GM19193 (cell line): Measurements from ENCODE around the gene VAV2.

Experiments used
- POLR2A ChIP-seq: IDR thresholded peaks from 4 replicates; pipeline ENCODE4 v1.6.1; 2011; ENCODE audit not compliant: insufficient read depth, insufficient read length; ENCODE audit errors: extremely low read depth

VAV2 gene

DNA sequence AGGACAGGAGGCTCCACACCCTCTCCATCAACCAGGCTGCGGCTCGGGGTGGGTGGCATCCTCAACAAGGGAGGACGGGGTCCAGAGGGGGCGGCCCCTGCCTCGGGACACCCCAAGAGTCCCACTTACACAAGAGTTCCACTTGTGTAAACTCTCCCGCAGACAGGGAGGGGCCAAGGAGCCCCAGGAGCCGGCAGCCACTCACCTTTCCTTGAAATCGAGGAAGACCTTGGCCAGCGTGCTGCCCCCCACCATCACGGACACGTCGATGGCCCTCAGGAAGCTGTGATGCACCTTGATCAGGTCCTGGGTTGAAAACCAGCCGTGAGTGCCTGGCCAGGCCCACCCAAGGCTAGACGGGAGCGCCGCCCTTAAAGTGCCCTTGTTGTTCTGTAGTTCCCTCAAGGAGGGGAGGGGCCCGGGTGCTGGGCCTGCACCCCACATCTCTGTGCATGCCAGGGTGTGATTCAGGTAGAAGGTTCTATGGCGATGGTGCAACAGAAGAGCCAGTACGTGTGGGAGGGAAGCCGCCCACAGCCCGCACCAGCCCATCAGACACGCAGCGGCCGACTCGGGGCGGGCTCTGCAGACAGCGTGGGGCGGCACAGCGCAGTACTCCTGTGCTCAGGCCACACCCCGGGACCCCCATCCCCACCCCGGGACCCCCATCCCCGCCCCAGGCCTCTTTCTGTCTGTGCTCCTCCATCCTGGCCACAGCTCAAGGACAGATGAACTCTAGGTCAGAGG is 186.1 kb downstream of the VAV2 start:
- TF ChIP-seq POLR2A = no peak

- no peak for TF ChIP-seq POLR2A
Measured at GRCh38 chr9:133804199-133804598, 187.9 kb downstream of the VAV2 start.

DNA sequence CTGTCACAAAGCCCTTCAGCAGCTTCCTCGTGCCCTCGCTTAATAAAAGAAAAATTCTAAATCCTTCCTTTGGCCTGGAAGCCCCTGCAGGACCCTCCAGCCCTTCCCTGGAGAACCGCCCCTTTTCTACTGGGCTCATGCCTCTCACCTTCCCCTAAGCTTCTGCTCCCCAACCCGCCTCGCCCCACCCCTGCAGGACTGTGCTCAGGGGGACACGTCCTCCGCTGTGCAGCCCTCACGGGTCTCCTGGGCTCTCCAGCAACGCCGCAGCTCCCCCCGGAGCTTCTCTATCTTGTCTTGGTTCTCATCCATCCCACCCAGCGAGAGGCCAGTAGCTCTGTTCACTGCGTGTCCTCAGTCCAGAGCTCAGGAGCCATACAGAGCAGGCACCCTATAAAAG is 188.4 kb downstream of the VAV2 start:
- TF ChIP-seq POLR2A = no peak

DNA sequence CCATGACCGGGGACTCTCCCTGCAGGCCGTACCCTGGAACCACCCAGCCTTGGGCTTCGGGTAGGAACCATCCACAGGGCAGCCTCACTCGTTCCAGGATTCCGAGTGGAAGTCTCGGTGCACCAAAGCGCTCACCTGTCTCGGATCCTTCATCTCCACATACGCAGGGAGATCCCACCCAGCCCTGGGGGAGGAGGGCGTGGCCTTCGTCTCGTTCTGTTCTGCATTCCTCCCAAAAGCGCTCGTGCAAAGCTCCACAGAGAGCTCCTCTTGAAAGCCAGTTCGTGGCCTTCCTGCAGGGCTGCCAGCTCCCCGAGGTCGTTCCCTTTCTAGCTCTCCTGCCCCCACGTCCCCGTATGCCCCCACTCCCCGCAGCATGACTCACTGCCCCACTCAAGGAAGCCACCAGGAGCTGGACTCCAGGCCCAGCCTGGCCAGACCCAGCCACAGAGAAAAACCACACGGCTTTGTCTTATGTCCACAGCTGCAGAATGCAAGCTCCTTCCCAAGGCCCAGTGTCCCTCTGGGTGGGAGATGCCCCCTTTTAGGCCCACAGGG is 189.0 kb downstream of the VAV2 start:
- TF ChIP-seq POLR2A = no peak

GRCh38 chr9:133801739-133802138 is 190.4 kb downstream of the VAV2 start:
- TF ChIP-seq POLR2A = no peak

DNA sequence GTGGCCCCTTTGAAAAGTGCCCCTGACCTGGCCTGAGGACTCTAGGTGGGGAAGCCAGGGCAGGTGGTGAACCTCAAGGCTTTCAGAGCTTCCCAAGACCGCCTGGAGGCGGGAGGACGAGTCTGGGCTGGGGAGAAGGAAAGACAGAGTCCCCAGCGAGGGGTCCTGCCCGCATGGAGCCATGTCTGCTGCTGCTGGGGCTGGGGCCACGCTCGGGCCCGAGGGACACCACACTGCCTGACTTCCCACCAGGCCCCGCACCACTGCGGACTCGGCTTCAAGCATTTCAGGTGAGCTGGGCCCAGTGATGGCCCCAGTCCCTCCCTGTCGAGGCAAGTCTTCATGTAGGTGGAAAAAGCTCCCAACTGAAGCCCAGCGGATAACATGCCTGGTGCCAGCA is 191.9 kb downstream of the VAV2 start:
- no peak for TF ChIP-seq POLR2A

DNA sequence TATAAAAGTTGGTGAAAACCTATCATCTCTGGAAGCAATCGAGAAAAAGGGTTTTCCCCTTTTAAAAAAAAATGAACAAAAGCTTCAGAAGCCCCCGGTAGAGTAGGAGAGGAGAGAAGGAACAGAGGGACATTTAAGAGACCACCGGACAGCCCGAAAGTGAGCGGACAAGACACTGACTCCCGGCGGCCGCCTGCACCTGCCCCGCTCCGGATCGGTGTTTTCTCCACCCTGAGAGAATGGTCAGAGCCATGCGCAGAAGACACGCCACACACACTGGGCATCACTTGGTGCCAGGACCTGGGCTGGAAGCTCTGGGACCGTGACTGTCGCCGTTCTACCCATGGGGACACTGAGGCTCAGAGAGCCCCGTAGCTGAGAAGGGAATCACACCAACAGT is 192.4 kb downstream of the VAV2 start:
- no peak for TF ChIP-seq POLR2A

DNA sequence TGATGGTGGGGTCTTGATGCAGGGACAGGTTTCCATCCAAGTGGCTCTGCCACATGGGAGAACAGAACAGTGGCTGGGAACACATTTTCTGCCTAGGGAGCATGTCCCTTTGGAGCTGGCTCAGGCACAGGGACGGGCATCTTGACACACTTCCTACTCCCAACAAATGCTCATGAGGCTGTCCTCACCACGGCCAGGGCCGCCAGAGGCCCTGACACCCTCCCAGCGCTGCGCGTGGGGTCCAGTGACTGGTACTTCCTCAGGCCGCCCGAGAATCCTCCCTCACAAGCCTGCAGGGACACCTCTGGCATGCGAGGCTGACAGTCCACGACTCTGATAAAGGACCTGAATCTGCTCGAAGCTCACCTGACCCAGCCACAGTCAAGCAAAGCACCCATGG is 193.0 kb downstream of the VAV2 start:
- no peak for TF ChIP-seq POLR2A

GRCh38 chr9:133798160-133798559 is 194.0 kb downstream of the VAV2 start:
- no peak for TF ChIP-seq POLR2A

DNA sequence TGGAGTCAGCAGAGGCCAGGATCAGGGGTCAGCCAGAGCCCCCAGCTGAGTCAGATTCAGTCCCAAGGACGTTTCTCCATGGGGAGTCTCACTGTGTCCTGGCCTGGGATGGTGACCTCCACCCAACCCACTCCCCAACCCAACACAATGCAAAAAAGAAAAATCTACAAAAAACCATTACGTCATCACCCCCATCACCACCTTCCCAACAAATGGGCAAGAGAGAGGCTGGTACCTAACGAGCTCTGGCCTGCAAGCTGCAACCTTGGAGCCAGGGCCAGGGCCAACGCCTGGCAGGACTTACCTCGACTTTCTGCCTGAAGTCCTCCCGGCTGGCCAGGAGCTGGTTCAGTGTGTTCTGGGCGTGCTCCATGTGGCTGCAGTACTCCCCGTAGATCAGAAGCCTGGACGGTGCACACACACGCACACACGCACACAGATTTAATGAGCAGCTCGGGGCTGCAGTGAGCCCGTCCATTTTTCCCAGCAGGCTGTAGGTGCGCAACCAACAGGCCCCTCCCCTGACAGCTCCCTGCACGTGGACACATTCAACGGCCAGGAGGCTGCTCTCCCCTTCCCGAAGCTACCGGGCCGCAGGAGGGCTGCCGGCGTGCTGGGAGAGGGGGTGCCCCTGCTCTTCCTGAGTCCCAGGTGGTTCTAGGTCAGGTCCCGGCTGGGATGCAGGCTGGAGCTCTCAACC is 194.6 kb downstream of the VAV2 start:
- TF ChIP-seq POLR2A = no peak

- TF ChIP-seq POLR2A = no peak
Measured at GRCh38 chr9:133796562-133796961, 195.6 kb downstream of the VAV2 start.

GRCh38 chr9:133795049-133795448 is 197.1 kb downstream of the VAV2 start:
- TF ChIP-seq POLR2A = no peak

GRCh38 chr9:133794016-133794760 is 197.9 kb downstream of the VAV2 start:
- no peak for TF ChIP-seq POLR2A

GRCh38 chr9:133793471-133793870 is 198.7 kb downstream of the VAV2 start:
- TF ChIP-seq POLR2A = no peak

GRCh38 chr9:133792721-133793470 is 199.2 kb downstream of the VAV2 start:
- no peak for TF ChIP-seq POLR2A
